Esophagus squamous epithelium (tissue), 5 donors: ENCODE results near the gene PPM1D. TPM values are rescaled to one million over a fixed set of nuclear protein-coding genes. Genes with fewer than 3 reads are reported as not detected.

Experiments
- DNase-seq: peaks from one replicate; lab custom pipeline; 2025; lab: John Stamatoyannopoulos, UW
- H3K27ac ChIP-seq, 4 donors: fragments of 200-600 bp; sonication (generic); one replicate each; pipeline ENCODE4 v1.5.1; 2016 to 2019; ENCODE audit warnings: mild to moderate bottlenecking in 1 of 4
- H3K27me3 ChIP-seq, 4 donors: fragments of 200-600 bp; sonication (generic); 1 replicate in 3 of 4; 2 replicates in 1 of 4; pipeline versions ENCODE4 v1.5.1 to v1.6.0; 2017 to 2021; ENCODE audit warnings: antibody characterized with exemption in 1 of 4
- H3K36me3 ChIP-seq, 3 donors: fragments of 200-600 bp; sonication (generic); one replicate each; pipeline ENCODE4 v1.5.1; 2016 to 2019
- H3K4me1 ChIP-seq, 3 donors: fragments of 200-600 bp; sonication (generic); one replicate each; pipeline ENCODE4 v1.5.1; 2017 to 2019
- H3K4me3 ChIP-seq, 4 donors: fragments of 200-600 bp; sonication (generic); 1 replicate in 3 of 4; 2 replicates in 1 of 4; pipeline ENCODE4 v1.5.1; 2016 to 2019; ENCODE audit warnings: mild to moderate bottlenecking in 2 of 4, moderate library complexity in 1 of 4
- H3K9me3 ChIP-seq, 3 donors: fragments of 200-600 bp; sonication (generic); one replicate each; pipeline ENCODE4 v1.5.1; 2016 to 2019
- CTCF ChIP-seq, 6 experiments: fragments of 450-650 bp in 4 of 6; fragments of 200-600 bp in 2 of 6; sonication (generic) in 2 of 6; IDR thresholded peaks; one replicate each; pipeline ENCODE4 v1.5.1; 2016 to 2019; ENCODE audit warnings: antibody characterized with exemption in 6 of 6, mild to moderate bottlenecking in 4 of 6, moderate library complexity in 4 of 6
- POLR2A ChIP-seq, 4 donors: fragments of 450-650 bp; IDR thresholded peaks; one replicate each; pipeline ENCODE4 v1.6.1; 2017; ENCODE audit warnings: antibody characterized with exemption in 4 of 4, mild to moderate bottlenecking in 4 of 4, moderate library complexity in 3 of 4
- WGBS, 2 donors: methylation state at CpG; one replicate each; pipeline ENCODE4 v1.1.5; 2018; 5-methylcytosine and 5-hydroxymethylcytosine counted together
- intact Hi-C: fragments of 100-400 bp; cut with DNase I; formaldehyde crosslinking; loops from one replicate; pipeline ENCODE4 v1.15.0; 2022
- total RNA-seq, 4 donors: library from RNA; depleted of rRNA; stranded (reverse); fragments of >200 nt; gene quantifications; one replicate each; pipeline ENCODE4 v1.1.0, GENCODE V29; 2016
- donor health status: DM: yes; HTN: yes; CAD: no.

The PPM1D gene
- total RNA-seq, 4 donors from 2014 or later: 6.6 to 11.3 (median 10.6) TPM

DNA sequence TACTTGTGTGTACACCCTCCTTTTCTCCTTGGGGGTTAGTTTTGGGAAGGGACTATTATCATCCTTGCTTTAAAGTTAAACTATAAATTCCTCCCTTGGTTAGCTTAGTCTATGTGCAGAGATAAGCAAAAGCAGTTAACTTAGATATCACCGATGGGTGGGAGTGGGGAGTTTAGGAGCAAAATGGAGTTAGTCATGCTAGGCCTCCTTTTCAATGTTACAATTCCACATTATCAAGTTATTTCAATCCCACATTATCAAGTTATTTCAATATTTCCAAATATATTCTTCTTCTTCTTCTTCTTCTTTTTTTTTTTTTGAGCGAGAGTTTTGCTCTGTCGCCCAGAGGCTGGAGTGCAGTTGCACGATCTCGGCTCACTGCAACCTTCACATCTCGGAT lies 76.0 kb downstream of the PPM1D start:
- no peak overlapping the region for H3K27ac ChIP-seq
- WGBS, 2 donors: 89 to 93% methylated on average over 6 of the region's 6 CpGs
- H3K9me3 ChIP-seq: no peaks in the 10 kb centered on the region
- H3K27me3 ChIP-seq: no peaks in the 10 kb centered on the region
- H3K36me3 ChIP-seq: peaks cover 0 to 9% (median 0%) of the 10 kb centered on the region in 3 donors
- DNase-seq: no peak
- TF ChIP-seq POLR2A (IDR thresholded peaks at IDR 0.05) (no peak), CTCF (IDR thresholded peaks at IDR 0.05) (no peak)
- peaks cover 11 to 20% (median 16%) of the 10 kb centered on the region in 3 donors for H3K4me1 ChIP-seq
- H3K4me3 ChIP-seq: no peak overlapping the region
- intact Hi-C loops: no loop called here

GRCh38 chr17:60676758-60677307 lies 76.8 kb downstream of the PPM1D start:
- no peak for DNase-seq
- Histone ChIP-seq H3K27me3 (no peaks in the 10 kb centered on the region), H3K9me3 (no peaks in the 10 kb centered on the region), H3K27ac (peak overlapping the region; percentile 70 to 93 (median 88)), H3K4me1 (peaks cover 11 to 20% (median 16%) of the 10 kb centered on the region in 3 donors), H3K36me3 (peaks cover 0 to 17% (median 0%) of the 10 kb centered on the region in 3 donors), H3K4me3 (peak overlapping the region; percentile 60 to 96 (median 94))
- peak in 2 of 4 donors; percentile 46 to 47 for TF ChIP-seq POLR2A (IDR thresholded peaks at IDR 0.05)
- no peak for TF ChIP-seq CTCF (IDR thresholded peaks at IDR 0.05)
- 22 to 33% methylated on average over 16 to 17 of the region's 17 CpGs for WGBS, 2 donors
- intact Hi-C loops: no loop called here

- no peaks in the 10 kb centered on the region for H3K27me3 ChIP-seq
- H3K9me3 ChIP-seq: no peaks in the 10 kb centered on the region
- H3K4me1 ChIP-seq: peaks cover 11 to 20% (median 16%) of the 10 kb centered on the region in 3 donors
- DNase-seq: peak; percentile 97
- TF ChIP-seq POLR2A (IDR thresholded peaks at IDR 0.05) (peak in 3 of 4 donors; percentile 75 to 91 (median 83)), CTCF (IDR thresholded peaks at IDR 0.05) (no peak)
- intact Hi-C loops: no loop called here
- H3K36me3 ChIP-seq: peaks cover 0 to 24% (median 0%) of the 10 kb centered on the region in 3 donors
- H3K27ac ChIP-seq: peak within 1 kb of the TSS; percentile 85 to 93 (median 88)
- WGBS, 2 donors: 1 to 3% methylated on average over 34 to 39 of the region's 51 CpGs
- peak within 1 kb of the TSS; percentile 60 to 96 (median 94) for H3K4me3 ChIP-seq
These were observed 77.5 kb downstream of the PPM1D start, which contains the start of gene BCAS3 for GRCh38 chr17:60677308-60678117. BCAS3 (plus strand) TSS chr17:60677851.

- no peak for DNase-seq
- Histone ChIP-seq H3K27me3 (no peaks in the 10 kb centered on the region), H3K36me3 (peaks cover 0 to 29% (median 0%) of the 10 kb centered on the region in 3 donors), H3K4me1 (peaks cover 11 to 20% (median 16%) of the 10 kb centered on the region in 3 donors), H3K4me3 (peak overlapping the region; percentile 60 to 96 (median 94)), H3K9me3 (no peaks in the 10 kb centered on the region), H3K27ac (peak overlapping the region; percentile 85 to 93 (median 88))
- 5 to 7% methylated on average over 6 of the region's 6 CpGs for WGBS, 2 donors
- TF ChIP-seq POLR2A (IDR thresholded peaks at IDR 0.05) (no peak), CTCF (IDR thresholded peaks at IDR 0.05) (no peak)
- intact Hi-C loops: no loop called here
These were observed 78.1 kb downstream of the PPM1D start for GRCh38 chr17:60678118-60678444.

DNA sequence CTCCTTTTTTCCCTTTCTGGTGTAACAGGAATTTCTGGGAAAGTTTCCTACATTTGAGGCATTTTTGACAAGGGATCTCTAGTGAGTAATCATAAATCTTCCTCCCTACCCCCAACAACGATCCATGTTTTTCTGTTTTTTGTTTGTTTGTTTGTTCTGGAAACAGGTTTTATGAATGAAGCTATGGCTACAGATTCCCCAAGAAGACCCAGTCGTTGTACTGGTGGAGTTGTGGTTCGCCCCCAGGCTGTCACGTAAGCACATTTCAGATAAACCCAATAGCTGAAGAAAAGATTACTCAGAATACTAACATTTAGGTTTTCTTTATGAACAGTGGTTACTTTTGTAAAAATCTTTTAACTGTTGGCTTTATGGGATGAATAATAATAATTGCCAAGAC lies 79.3 kb downstream of the PPM1D start:
- Histone ChIP-seq H3K4me3 (no peak overlapping the region), H3K27ac (no peak overlapping the region), H3K36me3 (peaks cover 0 to 38% (median 0%) of the 10 kb centered on the region in 3 donors), H3K9me3 (no peaks in the 10 kb centered on the region), H3K4me1 (peaks cover 11 to 20% (median 16%) of the 10 kb centered on the region in 3 donors), H3K27me3 (no peaks in the 10 kb centered on the region)
- intact Hi-C loops: no loop called here
- no peak for DNase-seq
- WGBS, 2 donors: 69 to 83% methylated on average over 4 of the region's 4 CpGs
- TF ChIP-seq POLR2A (IDR thresholded peaks at IDR 0.05) (no peak), CTCF (IDR thresholded peaks at IDR 0.05) (no peak)
